ENCODE results near the gene CLEC17A. TPM values are rescaled to one million over a fixed set of nuclear protein-coding genes. Genes with fewer than 3 reads are reported as not detected.
"Not testable (repeated sequence)": the region's sequence is repeated elsewhere in the genome, so short reads cannot be mapped to it uniquely, and the experiment has no call there.

Gene CLEC17A
- total RNA-seq, 1 donor from 2014 or later: 0.09 TPM

- H3K27ac Mint-ChIP-seq (ENCODE audit: unreplicated experiment); FAIRE-seq; H3K4me3 Mint-ChIP-seq (ENCODE audit: unreplicated experiment): not testable (repeated sequence)
Measured at GRCh38 chr19:14589433-14589832, 6.5 kb downstream of the CLEC17A start.

GRCh38 chr19:14595558-14595957 is 12.7 kb downstream of the CLEC17A start:
- Histone ChIP-seq H3K36me3 (ENCODE audit: insufficient read depth, low read length) (no peaks in the 10 kb centered on the region), H3K4me2 (ENCODE audit: low read length) (no peak overlapping the region), H3K9me3 (ENCODE audit: insufficient read depth, low read depth, low read length) (peaks cover 6% of the 10 kb centered on the region), H3K27me3 (ENCODE audit: insufficient read depth, low read length) (no peaks in the 10 kb centered on the region), H3K4me3 (ENCODE audit: insufficient read depth, low read depth, low read length) (no peak overlapping the region), H4K20me1 (ENCODE audit: insufficient read depth, low read length) (no peaks in the 10 kb centered on the region), H3K79me2 (ENCODE audit: insufficient read depth, low read length) (no peaks in the 10 kb centered on the region), H3K4me1 (ENCODE audit: insufficient read depth, low read length) (no peaks in the 10 kb centered on the region), H3K9ac (ENCODE audit: low read length) (no peak overlapping the region), H2AFZ (ENCODE audit: low read depth, low read length) (no peak overlapping the region), H3K27ac (ENCODE audit: low read depth, low read length) (no peak overlapping the region)
- Mint-ChIP-seq H3K27me3 (ENCODE audit: low read depth, unreplicated experiment) (peaks cover 19% of the 10 kb centered on the region), H3K4me3 (ENCODE audit: unreplicated experiment) (no peak overlapping the region), H3K27ac (ENCODE audit: unreplicated experiment) (no peak overlapping the region), H3K4me1 (ENCODE audit: low read depth, unreplicated experiment) (no peaks in the 10 kb centered on the region), H3K36me3 (ENCODE audit: low read depth, unreplicated experiment) (peaks cover 2% of the 10 kb centered on the region), H3K9me3 (ENCODE audit: unreplicated experiment) (peaks cover 25% of the 10 kb centered on the region)
- DNase-seq (ENCODE audit: low read depth): no peak
- FAIRE-seq: no peak
- TF ChIP-seq, protein P1, sequence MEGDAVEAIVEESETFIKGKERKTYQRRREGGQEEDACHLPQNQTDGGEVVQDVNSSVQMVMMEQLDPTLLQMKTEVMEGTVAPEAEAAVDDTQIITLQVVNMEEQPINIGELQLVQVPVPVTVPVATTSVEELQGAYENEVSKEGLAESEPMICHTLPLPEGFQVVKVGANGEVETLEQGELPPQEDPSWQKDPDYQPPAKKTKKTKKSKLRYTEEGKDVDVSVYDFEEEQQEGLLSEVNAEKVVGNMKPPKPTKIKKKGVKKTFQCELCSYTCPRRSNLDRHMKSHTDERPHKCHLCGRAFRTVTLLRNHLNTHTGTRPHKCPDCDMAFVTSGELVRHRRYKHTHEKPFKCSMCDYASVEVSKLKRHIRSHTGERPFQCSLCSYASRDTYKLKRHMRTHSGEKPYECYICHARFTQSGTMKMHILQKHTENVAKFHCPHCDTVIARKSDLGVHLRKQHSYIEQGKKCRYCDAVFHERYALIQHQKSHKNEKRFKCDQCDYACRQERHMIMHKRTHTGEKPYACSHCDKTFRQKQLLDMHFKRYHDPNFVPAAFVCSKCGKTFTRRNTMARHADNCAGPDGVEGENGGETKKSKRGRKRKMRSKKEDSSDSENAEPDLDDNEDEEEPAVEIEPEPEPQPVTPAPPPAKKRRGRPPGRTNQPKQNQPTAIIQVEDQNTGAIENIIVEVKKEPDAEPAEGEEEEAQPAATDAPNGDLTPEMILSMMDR (IDR thresholded peaks at IDR 0.05; ENCODE audit: insufficient read depth, low read depth, low read length): no peak
- no peak for TF ChIP-seq EZH2 (IDR thresholded peaks at IDR 0.05; ENCODE audit: insufficient read depth, low read length)

More at GRCh38 chr19:14589433-14589832, 6.5 kb downstream of the CLEC17A start:
- H2AFZ ChIP-seq (ENCODE audit: low read depth, low read length); DNase-seq (ENCODE audit: low read depth); H3K27ac ChIP-seq (ENCODE audit: low read depth, low read length); H3K9ac ChIP-seq (ENCODE audit: low read length); H3K4me2 ChIP-seq (ENCODE audit: low read length); H3K4me1 Mint-ChIP-seq (ENCODE audit: low read depth, unreplicated experiment); H4K20me1 ChIP-seq (ENCODE audit: insufficient read depth, low read length); H3K36me3 ChIP-seq (ENCODE audit: insufficient read depth, low read length); H3K4me3 ChIP-seq (ENCODE audit: insufficient read depth, low read depth, low read length); H3K79me2 ChIP-seq (ENCODE audit: insufficient read depth, low read length); H3K4me1 ChIP-seq (ENCODE audit: insufficient read depth, low read length); H3K9me3 ChIP-seq (ENCODE audit: insufficient read depth, low read depth, low read length); H3K27me3 ChIP-seq (ENCODE audit: insufficient read depth, low read length); H3K36me3 Mint-ChIP-seq (ENCODE audit: low read depth, unreplicated experiment); H3K9me3 Mint-ChIP-seq (ENCODE audit: unreplicated experiment): not testable (repeated sequence)
- peaks cover 15% of the 10 kb centered on the region for H3K27me3 Mint-ChIP-seq (ENCODE audit: low read depth, unreplicated experiment)

GRCh38 chr19:14599548-14600147 is 16.8 kb downstream of the CLEC17A start:
- no peak for FAIRE-seq
- Mint-ChIP-seq H3K36me3 (ENCODE audit: low read depth, unreplicated experiment) (no peaks in the 10 kb centered on the region), H3K4me1 (ENCODE audit: low read depth, unreplicated experiment) (no peaks in the 10 kb centered on the region), H3K27me3 (ENCODE audit: low read depth, unreplicated experiment) (peaks cover 16% of the 10 kb centered on the region), H3K27ac (ENCODE audit: unreplicated experiment) (no peak overlapping the region), H3K9me3 (ENCODE audit: unreplicated experiment) (peaks cover 23% of the 10 kb centered on the region), H3K4me3 (ENCODE audit: unreplicated experiment) (no peak overlapping the region)
- Histone ChIP-seq H2AFZ (ENCODE audit: low read depth, low read length) (no peak overlapping the region), H3K4me1 (ENCODE audit: insufficient read depth, low read length) (no peaks in the 10 kb centered on the region), H3K4me3 (ENCODE audit: insufficient read depth, low read depth, low read length) (no peak overlapping the region), H3K27me3 (ENCODE audit: insufficient read depth, low read length) (no peaks in the 10 kb centered on the region), H3K27ac (ENCODE audit: low read depth, low read length) (no peak overlapping the region), H3K9ac (ENCODE audit: low read length) (no peak overlapping the region), H3K4me2 (ENCODE audit: low read length) (no peak overlapping the region), H3K36me3 (ENCODE audit: insufficient read depth, low read length) (no peaks in the 10 kb centered on the region), H3K9me3 (ENCODE audit: insufficient read depth, low read depth, low read length) (peaks cover 6% of the 10 kb centered on the region), H3K79me2 (ENCODE audit: insufficient read depth, low read length) (no peaks in the 10 kb centered on the region), H4K20me1 (ENCODE audit: insufficient read depth, low read length) (no peaks in the 10 kb centered on the region)
- DNase-seq (ENCODE audit: low read depth): no peak
- TF ChIP-seq, protein P1 (IDR thresholded peaks at IDR 0.05; ENCODE audit: insufficient read depth, low read depth, low read length): no peak
